HG02852 (cell line): Measurements from ENCODE around the gene PUS7.
"Not testable (repeated sequence)": the region's sequence is repeated elsewhere in the genome, so short reads cannot be mapped to it uniquely, and the experiment has no call there.

ENCODE experiments used
- ATAC-seq: cut with Tn5 transposase; IDR thresholded peaks from one replicate; pipeline ENCODE4 v1.9.1; 2021; ENCODE audit warnings: mild to moderate bottlenecking, moderate library complexity; ENCODE audit not compliant: unreplicated experiment

The PUS7 gene

DNA sequence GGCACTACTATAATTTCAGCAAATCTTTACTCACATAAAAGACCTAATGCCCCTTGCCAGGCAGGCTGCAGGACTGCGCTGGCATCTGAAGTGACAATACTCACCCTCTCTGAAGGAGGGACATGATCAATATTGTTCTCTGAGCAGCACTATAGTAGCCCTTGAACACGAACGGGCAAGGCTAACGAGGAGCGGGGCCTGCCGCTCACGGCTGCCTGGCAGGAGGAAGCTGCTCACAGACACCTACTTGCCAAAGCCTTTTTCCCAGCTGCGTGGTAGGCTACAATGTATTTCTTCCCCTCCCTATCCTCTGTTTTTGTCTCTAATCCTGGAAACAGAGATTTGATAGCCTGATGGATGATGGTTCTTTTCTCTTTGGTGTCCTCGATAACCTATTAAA lies 19.9 kb downstream of the PUS7 start:
- no peak for ATAC-seq

DNA sequence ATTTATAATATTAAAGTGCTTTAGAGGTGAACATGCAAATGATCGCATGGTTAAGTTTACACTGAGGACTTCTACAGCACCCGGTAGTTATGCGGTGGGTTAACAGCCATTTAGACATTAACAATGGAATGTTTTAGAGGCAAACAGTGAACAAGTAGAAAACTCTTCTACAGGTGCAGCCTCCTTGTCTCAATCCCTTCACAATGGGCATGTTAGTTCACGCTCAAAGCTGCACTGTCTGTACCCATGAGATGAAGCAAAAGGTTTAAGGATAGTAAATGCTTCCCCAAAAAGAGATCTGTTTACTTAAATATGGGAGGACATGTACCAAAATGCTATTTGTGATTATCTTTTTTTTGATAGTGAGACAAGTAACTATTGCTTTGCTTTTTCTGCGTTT lies 25.1 kb downstream of the PUS7 start:
- ATAC-seq = no peak

DNA sequence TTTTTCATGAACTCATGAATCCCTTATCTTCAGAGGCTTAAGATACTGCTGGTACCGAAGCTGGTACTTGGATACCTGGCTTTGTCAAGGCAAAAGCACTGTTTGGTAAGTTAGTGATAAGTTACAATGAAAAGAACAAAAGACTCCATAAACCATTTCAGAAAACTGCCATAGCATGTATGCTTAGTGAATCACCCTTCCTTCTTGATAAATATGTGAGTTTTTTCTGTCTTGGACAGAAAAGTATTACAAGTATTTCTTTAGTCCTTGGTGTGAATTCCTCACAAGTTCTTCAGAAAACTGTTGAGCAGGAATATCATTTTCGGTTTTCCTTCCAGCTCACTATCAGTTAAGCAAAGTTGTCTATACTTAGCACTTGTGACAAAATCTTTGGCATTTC lies 25.6 kb downstream of the PUS7 start:
- ATAC-seq = no peak

DNA sequence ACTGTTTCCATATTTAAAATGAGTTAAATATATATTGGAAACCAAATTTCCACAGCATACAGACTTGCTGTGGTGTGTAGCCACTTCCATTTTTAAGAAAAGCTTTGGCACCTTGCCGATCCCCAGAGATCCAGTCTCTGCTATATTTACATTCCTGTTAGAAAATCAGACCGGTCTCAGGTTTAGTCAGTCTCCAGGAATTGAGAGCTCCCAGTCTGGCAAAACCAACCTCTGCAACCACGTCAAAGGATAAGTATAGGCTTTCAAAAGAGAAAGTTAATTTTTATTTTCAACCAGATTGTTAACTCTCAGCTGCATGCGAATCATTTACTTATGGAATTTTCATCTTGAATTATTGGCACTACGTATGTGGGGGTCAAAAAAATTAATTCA lies 28.2 kb downstream of the PUS7 start:
- ATAC-seq = no peak

DNA sequence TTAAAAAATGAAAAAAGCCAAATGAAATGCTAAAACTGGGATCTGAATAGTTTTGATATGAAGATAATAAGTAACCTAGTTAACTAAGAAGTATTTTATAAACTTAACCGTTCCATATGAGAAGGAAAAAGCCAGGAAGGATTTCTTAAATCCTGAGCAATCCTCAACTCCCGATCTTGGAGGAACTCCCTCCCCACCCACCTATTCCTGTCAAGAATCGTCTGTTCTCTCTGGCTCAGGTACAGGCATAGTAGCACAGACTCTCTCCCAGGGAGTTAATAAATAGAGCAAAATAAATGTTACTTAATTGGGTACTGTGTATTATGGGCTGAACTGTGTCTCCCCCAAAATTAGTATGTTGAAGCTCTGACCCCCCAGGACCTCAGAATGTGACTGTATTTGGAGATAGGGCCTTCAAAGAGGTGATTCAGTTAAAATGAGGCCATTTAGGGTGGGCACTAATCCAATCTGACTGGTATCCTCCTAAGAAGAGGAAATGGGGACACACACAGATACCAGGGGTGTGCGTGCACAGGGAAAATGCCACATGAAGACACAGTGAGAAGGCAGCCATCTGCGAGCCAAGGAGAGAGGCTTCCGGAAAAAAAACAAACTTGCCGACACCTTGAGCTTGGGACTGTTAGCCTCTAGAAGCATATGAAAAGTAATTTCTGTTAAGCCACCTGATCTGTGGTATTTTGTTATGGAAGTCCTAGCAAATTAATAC lies 28.7 kb downstream of the PUS7 start:
- ATAC-seq = no peak

DNA sequence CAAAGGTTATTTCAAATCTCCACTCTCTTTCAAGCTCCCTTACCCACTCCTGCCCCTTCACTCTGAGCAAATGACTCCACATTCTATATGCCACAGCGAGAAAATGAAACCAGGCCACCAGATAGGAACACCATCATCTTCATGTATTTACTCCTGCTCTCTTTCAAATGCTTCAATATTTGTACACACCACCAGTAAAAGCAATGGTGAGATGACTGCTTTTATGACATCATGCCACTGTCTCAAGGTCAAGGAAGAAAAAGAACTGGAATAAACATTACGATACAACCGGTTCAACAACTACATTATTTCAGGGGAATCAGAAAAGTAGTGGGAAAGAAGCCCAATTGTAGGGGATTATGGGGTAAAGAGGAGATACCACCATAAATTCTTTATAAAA lies 32.7 kb downstream of the PUS7 start:
- ATAC-seq = no peak

DNA sequence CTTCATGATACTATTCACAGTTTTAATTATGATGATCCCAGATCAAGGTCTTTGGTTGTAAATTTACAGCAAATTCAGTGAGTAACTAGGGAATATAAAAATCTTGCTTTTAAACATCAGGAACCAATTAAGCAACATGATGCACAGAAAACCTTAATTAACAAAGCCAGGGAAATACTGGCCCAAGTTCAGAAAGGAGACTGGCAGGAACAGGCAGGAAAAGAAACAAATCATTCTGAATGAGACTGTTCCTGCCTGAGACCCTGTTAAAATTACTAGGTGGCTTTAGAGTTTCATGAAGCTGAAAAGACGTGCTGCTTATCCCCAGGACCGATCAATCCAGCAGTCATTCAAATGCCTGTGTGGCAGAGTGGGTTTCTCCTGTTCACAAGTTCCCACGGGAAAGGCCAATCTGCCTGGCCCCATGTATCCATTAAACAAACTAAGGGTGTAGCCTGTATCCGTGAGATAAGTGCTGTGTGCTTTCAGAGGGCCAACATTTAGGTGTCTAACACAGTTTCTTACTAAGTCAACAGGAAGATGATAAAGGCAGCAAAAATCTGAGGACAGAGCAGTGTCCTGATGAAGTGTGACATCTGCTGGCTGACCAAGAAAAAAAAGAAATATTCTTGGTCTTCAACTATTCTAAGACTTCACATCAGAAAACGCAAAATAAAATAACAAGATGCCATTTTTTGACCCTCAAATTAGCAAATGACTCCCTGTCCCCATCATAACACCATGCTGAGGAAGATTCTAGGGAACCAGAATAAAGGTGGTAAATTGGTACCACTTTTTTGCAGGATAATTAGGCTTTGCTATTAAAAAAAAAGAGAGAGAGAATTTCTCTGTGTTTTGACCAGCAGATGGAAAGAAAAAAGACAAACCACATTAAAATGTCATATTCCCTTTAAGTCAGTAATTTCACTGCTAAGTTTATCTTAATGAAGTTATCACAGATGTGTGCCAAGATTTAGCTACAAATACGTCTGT lies 34.2 kb downstream of the PUS7 start:
- ATAC-seq = no peak

DNA sequence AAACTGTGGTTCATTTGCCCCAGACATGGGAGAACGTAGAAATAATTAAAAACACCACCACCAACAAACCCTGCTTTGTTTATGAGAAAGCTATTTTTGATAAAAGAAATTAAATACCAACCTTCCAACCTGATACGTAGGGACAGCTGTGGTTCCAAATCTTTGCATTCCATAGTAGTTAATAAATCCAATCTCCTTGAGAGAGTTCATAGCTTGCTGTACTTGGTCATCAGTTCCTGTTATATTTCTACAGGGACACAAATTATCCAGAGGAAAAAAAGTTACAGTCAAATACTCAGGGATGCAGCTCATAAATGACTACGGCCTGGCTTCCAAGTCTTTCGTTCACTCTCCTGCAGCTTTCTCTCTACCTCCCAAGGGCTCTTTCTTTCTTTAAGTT lies 41.1 kb downstream of the PUS7 start:
- no peak for ATAC-seq

DNA sequence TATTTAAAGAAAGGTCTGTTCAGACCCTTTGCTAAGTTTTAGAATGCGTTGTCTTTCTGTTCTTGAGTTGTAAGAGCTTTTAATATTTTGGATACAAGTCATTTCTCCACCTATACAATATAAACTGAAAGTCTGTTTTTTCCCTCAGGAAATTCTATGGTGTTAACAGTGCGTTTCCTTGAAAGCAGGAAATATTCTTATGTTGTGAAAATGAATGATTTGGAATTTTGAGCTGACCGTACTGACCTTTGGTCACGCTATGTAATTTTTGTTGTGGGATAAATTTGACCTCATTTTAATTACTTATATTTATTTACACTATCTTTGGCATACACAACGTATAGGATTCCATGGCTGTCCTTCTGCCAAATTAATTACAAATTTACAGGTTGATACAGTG lies 43.5 kb downstream of the PUS7 start:
- ATAC-seq = no peak

DNA sequence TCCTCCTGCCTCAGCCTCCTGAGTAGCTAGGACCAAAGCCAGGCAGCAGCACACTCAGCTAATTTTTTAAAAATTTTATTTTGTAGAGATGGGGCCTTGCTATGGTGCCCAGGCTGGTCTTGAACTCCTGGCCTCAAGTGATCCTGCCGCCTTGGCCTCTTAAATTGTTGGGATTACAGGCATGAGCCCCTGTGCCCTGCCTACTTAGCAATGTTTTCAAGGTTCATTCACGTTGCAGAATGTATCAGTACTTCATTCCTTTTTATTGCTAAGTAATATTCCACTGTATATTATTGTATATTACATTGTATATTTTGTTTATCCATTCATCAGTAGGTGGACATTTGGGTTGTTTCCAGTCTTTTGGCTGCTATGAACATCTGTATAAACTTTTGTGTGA lies 44.2 kb downstream of the PUS7 start:
- no peak for ATAC-seq

DNA sequence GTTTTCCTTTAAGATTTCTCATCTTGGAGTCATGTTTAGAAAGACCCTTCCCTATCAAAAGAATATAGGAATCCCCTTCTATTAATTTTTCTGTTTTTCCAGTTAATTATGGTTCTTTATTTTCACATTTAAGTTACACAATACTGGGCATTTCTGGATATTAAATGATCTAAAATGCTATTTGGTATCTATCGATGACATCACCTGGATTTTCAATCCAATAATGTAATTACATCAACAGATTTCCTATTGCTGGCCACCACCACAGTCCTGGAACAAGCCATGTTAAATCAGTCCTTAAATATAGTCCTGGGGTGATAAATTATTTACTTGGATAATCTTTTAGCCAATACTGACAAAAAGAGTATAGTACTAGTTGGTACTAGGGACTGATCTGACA lies 48.0 kb downstream of the PUS7 start:
- no peak for ATAC-seq

DNA sequence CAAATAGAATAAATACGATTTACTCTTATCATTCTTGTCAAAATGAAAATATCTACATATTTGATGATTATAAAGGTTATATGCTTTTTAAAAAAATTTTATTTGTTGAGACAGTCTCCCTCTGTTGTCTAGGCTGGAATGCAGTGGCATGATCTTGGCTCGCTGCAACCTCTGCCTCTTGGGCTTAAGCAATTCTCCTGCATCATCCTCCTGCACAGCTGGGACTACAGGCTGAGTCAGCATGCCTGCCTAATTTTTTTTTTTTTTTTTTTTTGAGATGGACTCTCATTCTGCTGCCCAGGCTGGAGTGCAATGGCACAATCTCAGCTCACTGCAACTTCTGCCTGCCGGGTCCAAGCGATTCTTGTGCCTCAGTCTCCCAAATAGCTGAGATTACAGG lies 48.9 kb downstream of the PUS7 start:
- no peak for ATAC-seq

DNA sequence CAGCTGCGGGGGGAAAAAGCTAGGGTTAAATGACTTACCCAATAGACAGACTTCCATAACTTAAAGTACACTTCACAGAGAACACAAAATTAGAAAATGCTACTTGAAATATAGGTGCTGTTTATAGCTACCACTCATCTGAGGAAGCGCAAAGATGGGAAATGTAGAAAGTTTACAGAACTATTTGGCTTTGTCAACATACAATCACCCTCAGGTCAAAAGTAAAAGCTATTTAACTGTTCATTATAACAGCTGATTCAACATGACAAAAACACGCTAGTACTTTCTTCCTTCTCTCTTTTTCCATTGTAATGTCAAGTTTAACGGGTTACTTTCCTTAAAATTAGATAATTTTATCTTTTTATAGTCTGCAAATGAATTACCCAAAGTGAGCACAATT lies 51.2 kb downstream of the PUS7 start:
- no peak for ATAC-seq

DNA sequence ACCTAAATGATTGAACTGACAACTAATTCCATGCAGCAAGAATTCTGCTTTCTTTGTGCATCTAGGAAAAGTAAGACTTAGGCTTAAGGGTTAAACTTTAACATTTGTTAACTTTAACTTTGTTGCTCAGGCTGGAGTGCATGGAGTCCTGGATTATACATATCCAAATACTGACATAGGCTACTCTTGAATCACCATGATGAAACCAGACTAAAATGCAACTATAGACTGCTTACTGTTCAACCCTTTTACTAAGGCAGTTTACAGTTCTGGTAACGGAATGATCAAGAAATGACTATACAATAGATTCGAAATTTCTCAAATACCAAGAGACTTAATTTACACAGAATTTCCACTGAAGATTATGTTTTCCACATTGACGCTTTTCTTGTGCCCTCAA lies 52.0 kb downstream of the PUS7 start:
- no peak for ATAC-seq

DNA sequence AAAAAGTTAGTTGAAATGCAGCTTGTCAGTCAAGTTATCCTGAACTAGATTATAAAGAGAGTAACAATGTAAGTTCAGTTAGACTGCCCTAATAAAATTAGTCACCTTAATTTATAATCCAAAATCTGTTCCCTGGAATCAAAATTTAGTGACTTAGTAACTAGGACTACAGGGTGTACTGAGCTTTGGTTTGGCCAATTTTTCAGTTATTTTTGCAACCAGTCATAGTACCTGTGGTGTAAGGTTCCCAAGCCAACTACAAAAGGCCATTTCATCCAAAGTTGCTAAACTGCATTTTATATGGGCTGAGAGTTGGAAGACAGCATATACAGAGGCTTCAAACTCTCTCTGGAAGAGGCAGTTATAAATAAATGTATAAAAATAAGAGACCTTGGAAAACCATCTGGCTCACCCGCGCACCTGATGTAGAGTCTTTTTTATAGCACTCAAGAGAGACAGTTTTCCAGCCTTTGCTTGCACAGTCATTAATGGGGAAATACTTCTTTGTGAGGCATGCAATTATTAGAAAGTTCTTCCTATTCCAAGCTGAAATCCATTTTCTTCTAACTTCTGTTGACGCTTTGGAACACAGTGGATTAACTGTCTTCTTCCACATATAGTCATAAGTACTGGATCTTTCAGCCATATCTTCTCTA lies 59.2 kb downstream of the PUS7 start:
- no peak for ATAC-seq

DNA sequence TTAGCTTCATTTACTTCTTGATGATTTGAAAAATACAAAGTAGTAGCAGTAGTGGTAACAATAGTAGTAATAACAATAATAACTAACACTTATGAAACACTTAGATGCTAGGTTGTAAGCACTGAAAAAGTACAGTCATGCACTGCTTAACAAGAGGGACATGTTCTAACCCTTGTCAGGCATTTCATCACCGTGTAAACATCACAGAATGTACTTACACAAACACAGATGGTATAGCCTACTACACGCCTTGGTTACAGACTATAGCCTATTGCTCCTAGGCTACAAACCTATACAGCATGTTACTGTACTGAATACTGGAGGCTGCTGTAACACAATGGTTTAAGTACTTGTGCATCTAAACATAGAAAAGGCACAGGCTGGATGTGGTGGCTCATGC lies 60.6 kb downstream of the PUS7 start:
- ATAC-seq = no peak

DNA sequence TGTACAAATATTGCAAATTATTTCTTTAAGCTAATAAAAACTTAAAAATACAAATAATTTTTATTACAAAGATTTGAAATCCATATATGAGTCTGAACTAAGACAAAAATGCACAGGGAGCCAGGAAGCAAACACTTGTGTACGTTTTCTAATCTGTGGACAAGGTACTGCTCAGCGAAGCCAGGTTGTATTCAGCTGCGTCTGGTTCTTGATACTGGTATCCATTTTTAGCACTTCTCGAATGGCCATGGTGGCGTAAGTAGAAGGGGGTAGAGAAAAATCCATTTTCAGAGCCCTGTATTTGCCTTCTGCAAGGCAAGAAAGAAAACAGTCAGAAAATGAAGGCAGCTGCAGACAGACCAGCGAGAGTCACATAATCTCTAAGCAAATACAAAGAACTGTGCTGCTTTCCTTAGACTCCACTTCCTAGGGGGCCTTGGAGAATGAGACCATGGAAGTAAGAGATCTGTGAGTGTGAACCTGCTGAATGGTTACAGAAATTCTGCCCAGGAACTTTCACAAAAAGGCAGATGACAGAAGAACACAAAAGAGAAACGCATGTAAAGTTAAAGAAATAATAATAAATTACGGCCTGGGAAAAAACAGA lies 64.3 kb downstream of the PUS7 start:
- no peak for ATAC-seq

DNA sequence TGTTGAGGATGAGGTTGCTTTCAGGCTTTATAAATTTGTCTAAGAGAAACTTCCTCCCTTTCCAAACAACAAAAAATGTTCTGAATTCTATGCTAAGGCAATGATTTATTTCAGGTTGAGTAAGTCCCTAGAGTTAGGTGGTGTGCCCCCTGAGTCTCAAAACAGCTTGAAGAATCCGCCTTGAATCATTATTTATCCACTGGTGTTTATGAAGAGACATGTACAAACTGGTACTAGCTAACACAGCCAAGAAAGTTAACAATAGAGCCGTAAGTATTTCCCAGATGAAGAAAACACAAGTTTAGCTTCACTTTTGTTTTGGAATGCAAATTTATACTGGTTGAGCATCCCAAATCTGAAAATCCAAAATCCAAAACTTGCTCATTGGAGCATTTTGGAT lies 67.2 kb downstream of the PUS7 start:
- ATAC-seq = no peak

DNA sequence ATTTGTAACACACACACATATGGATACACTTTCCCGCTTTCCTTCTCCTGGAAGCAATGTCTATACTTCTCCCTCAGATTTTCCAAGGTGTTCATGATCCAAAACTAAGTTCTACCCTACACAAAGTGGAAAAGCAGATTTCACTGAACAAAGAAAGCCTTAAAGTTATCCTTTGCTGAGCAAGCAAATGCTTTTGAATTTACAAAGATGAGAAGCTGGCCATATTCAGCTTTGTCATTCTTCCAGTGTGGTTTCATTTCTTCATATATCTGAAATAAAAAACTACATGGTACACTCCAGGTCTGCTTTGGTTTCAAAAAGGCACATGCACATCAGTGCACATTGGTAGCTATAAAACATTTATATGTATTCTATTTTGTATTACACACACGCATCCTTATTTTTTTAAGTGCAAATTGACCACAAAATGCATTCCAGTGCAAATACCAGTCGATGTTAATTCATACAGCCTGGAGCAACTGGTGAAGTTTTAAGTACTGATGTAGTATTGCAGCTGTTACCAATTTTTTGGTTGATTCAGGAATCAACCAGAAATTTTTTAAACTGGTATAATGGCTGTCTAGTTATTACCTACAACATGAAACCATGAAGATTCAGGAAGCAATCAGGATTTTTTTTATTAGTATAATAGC lies 67.8 kb downstream of the PUS7 start:
- ATAC-seq = no peak

DNA sequence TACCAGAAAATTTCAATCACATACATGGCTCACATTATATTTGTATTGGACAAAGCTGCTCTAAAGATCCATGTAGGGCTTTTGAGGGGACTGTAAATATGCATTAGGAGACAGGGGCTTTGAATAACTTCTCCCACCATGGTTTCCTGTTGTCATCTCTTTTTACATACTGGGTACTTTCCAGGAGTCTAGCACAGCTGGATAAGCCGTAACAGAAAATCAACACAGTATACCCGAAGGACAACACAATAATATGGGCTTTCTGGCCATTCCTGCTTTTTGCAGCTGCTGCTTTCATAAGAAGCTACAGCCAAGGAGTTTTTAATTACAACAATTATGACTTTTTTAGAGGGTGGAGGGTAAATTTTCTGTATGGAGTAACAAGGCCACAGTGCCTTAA lies 70.0 kb downstream of the PUS7 start:
- no peak for ATAC-seq

DNA sequence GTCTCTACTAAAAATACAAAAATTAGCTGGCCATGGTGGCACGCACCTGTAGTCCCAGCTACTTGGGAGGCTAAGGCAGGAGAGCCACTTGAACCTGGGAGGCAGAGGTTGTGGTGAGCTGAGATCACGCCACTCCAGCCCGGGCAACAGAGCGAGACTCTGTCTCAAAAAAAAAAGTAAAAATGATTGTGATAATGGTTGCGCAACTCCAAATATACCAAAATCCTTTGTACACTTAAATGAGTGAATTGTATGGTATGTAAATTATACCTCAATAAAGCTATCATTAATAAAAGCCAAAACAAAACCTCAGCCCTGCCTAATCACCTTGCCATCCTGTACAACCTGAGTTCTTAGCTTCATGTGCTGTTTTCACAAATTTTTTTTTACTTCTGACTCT lies 71.2 kb downstream of the PUS7 start:
- not testable (repeated sequence) for ATAC-seq
